ENCODE results near the gene PBX2. TPM values are rescaled to one million over a fixed set of nuclear protein-coding genes. Genes with fewer than 3 reads are reported as not detected.

The PBX2 gene
- total RNA-seq, 4 donors from 2014 or later: 49.2 to 63.9 (median 55.8) TPM

- WGBS, 2 donors: 88% methylated on average over 5 of the region's 5 CpGs
- H3K4me3 ChIP-seq (ENCODE audit: low read depth, poor library complexity, severe bottlenecking): no peak overlapping the region
- intact Hi-C loops (cut with DNase I; ENCODE audit: low total_unique reads): no loop called here
- no peak for DNase-seq (ENCODE audit: low spot score in 2 of 2)
- TF ChIP-seq POLR2A (IDR thresholded peaks at IDR 0.05): no peak
- TF ChIP-seq CTCF (IDR thresholded peaks at IDR 0.05): no peak
Measured at GRCh38 chr6:32140420-32141046, 49.5 kb downstream of the PBX2 start.

- intact Hi-C loops (cut with DNase I; ENCODE audit: low total_unique reads): no loop called here
- H3K4me3 ChIP-seq (ENCODE audit: low read depth, poor library complexity, severe bottlenecking): no peak overlapping the region
- DNase-seq (ENCODE audit: low spot score in 2 of 2): no peak
- WGBS, 2 donors: 63 to 66% methylated on average over 5 of the region's 5 CpGs
- TF ChIP-seq CTCF (IDR thresholded peaks at IDR 0.05) (no peak), POLR2A (IDR thresholded peaks at IDR 0.05) (no peak)
Measured at GRCh38 chr6:32139590-32139989, 50.4 kb downstream of the PBX2 start.

GRCh38 chr6:32137454-32137853 is 52.5 kb downstream of the PBX2 start:
- no peak overlapping the region for H3K4me3 ChIP-seq (ENCODE audit: low read depth, poor library complexity, severe bottlenecking)
- intact Hi-C loops (cut with DNase I; ENCODE audit: low total_unique reads): no loop called here
- DNase-seq (ENCODE audit: low spot score in 2 of 2): no peak
- no peak for TF ChIP-seq CTCF (IDR thresholded peaks at IDR 0.05)
- no peak for TF ChIP-seq POLR2A (IDR thresholded peaks at IDR 0.05)

Small RNAs within 50 kb of the gene (microRNA-seq; reads per million reads assigned to microRNA genes)
- gene MIR6721 (ENCODE audit: borderline number of aligned reads in 1 of 2, borderline replicate concordance in 2 of 2): 0 to 2.8 reads per million in 2 donors
- 0 reads per million in 2 donors for gene MIR6833 (ENCODE audit: borderline number of aligned reads in 1 of 2, borderline replicate concordance in 2 of 2)

Other genes with a start within 250 kb of the PBX2 start
- 10 to 100 TPM in 1 of 4 donors, 1 to 10 TPM in 3; 1.4 to 13.1 (median 4.5) TPM for gene CFB, start 244.1 kb downstream of the PBX2 start, total RNA-seq
- 10 to 100 TPM; 53.2 to 88.2 (median 83.4) TPM for gene NELFE, start 231.2 kb downstream of the PBX2 start, total RNA-seq
- 10 to 100 TPM; 23.3 to 57.8 (median 32.3) TPM for gene SKIC2, start 231.0 kb downstream of the PBX2 start, total RNA-seq
- 10 to 100 TPM; 14.6 to 19.9 (median 16.4) TPM for gene DXO, start 218.1 kb downstream of the PBX2 start, total RNA-seq
- gene C4A, start 208.1 kb downstream of the PBX2 start, total RNA-seq: 10 to 100 TPM in 1 of 4 donors, 1 to 10 TPM in 3; 5.6 to 10.4 (median 7.4) TPM
- 10 to 100 TPM in 1 of 4 donors, 1 to 10 TPM in 3; 4.5 to 12.1 (median 6.3) TPM for gene C4B, start 175.4 kb downstream of the PBX2 start, total RNA-seq
- gene CYP21A2, start 151.8 kb downstream of the PBX2 start, total RNA-seq: 1 to 10 TPM in 1 of 4 donors, under 1 TPM in 2, not detected in 1; 0.27 to 3.9 (median 0.88) TPM
- 100 to 1,000 TPM in 1 of 4 donors, 10 to 100 TPM in 3; 24.9 to 155 (median 46.3) TPM for gene TNXB, start 80.9 kb downstream of the PBX2 start, total RNA-seq
- 100 to 1,000 TPM in 1 of 4 donors, 10 to 100 TPM in 3; 46.8 to 102 (median 54.1) TPM for gene ATF6B, start 62.0 kb downstream of the PBX2 start, total RNA-seq
- gene FKBPL, start 59.9 kb downstream of the PBX2 start, total RNA-seq: 10 to 100 TPM in 1 of 4 donors, 1 to 10 TPM in 3; 5.8 to 12.5 (median 8.0) TPM
- gene PRRT1, start 38.3 kb downstream of the PBX2 start, total RNA-seq: 1 to 10 TPM in 2 of 4 donors, under 1 TPM in 2; 0.56 to 2.6 (median 0.94) TPM
- 100 to 1,000 TPM in 1 of 4 donors, 10 to 100 TPM in 3; 36.6 to 220 (median 56.9) TPM for gene PPT2, start 36.1 kb downstream of the PBX2 start, total RNA-seq
- gene EGFL8, start 25.6 kb downstream of the PBX2 start, total RNA-seq: 10 to 100 TPM; 12.5 to 40.8 (median 18.6) TPM
- 10 to 100 TPM; 18.8 to 53.2 (median 28.0) TPM for gene AGPAT1, start 14.1 kb downstream of the PBX2 start, total RNA-seq
- gene RNF5, start 11.8 kb downstream of the PBX2 start, total RNA-seq: 10 to 100 TPM; 52.4 to 75.3 (median 56.8) TPM
- gene AGER, start 5.9 kb downstream of the PBX2 start, total RNA-seq: 1 to 10 TPM in 3 of 4 donors, under 1 TPM in 1; 0.56 to 4.1 (median 2.3) TPM
- gene GPSM3, start 2.4 kb upstream of the PBX2 start, total RNA-seq: 1 to 10 TPM in 3 of 4 donors, under 1 TPM in 1; 0.69 to 7.5 (median 4.3) TPM
- gene NOTCH4, start 33.9 kb upstream of the PBX2 start, total RNA-seq: 10 to 100 TPM in 1 of 4 donors, 1 to 10 TPM in 3; 6.3 to 10.4 (median 7.8) TPM
- gene TSBP1, start 181.7 kb upstream of the PBX2 start, total RNA-seq: not detected
- gene BTNL2, start 217.0 kb upstream of the PBX2 start, total RNA-seq: not detected
- 100 to 1,000 TPM; 164 to 274 (median 229) TPM for gene HLA-DRA, start 249.7 kb upstream of the PBX2 start, total RNA-seq

Measured in lower leg skin (tissue), 4 donors.